ENCODE data around the gene OR51D1.

The OR51D1 gene

DNA sequence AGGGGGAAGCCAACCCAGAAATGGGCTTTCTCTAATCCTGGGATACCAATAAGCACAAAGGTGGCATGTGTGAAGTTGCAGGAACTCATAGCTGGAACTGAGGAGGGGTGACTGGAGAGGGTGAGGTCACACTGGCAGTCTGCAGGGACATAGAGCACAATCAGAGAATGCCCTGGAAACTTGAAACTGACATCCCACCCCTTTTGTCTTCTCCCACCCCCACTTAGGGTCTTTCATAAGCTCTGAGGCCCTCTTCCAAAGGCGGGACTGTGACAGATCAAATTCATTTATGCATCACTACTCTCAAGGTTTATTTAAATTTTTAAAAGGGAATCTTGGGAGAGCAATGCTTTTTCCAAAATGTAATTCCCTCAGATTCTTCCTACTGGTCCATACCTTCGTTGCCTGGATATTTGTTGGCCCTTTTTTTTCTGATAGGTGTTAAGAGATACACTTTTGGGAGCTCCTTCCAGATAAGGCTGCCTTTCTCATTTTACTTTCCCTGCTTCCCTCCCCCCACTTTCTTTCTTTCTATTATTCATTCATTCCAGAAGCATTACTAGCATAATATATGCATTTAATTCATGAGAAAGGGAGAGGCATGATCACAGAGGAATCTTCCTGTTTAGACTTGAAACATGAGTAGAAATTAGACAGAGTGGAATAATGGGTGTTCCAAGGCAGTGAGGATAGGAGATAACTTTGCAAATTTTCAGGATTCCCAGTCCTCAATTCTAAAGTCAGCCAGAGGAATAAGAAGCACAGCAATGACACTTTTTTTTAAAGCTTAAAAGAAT lies 45.5 kb downstream of the OR51D1 start:
- H3K36me3 Mint-ChIP-seq (ENCODE audit: low read depth), result no peaks in the 10 kb centered on the region
- H3K4me3 Mint-ChIP-seq, result no peak overlapping the region
- no peak overlapping the region for H3K27ac Mint-ChIP-seq
- TF ChIP-seq, protein P1, sequence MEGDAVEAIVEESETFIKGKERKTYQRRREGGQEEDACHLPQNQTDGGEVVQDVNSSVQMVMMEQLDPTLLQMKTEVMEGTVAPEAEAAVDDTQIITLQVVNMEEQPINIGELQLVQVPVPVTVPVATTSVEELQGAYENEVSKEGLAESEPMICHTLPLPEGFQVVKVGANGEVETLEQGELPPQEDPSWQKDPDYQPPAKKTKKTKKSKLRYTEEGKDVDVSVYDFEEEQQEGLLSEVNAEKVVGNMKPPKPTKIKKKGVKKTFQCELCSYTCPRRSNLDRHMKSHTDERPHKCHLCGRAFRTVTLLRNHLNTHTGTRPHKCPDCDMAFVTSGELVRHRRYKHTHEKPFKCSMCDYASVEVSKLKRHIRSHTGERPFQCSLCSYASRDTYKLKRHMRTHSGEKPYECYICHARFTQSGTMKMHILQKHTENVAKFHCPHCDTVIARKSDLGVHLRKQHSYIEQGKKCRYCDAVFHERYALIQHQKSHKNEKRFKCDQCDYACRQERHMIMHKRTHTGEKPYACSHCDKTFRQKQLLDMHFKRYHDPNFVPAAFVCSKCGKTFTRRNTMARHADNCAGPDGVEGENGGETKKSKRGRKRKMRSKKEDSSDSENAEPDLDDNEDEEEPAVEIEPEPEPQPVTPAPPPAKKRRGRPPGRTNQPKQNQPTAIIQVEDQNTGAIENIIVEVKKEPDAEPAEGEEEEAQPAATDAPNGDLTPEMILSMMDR (IDR thresholded peaks at IDR 0.05; ENCODE audit: unreplicated experiment in 3 of 3), result no peak
- no peaks in the 10 kb centered on the region for H3K27me3 Mint-ChIP-seq (ENCODE audit: low read depth)
- peaks cover 5% of the 10 kb centered on the region for H3K4me1 Mint-ChIP-seq
- H3K9me3 Mint-ChIP-seq, result no peaks in the 10 kb centered on the region

DNA sequence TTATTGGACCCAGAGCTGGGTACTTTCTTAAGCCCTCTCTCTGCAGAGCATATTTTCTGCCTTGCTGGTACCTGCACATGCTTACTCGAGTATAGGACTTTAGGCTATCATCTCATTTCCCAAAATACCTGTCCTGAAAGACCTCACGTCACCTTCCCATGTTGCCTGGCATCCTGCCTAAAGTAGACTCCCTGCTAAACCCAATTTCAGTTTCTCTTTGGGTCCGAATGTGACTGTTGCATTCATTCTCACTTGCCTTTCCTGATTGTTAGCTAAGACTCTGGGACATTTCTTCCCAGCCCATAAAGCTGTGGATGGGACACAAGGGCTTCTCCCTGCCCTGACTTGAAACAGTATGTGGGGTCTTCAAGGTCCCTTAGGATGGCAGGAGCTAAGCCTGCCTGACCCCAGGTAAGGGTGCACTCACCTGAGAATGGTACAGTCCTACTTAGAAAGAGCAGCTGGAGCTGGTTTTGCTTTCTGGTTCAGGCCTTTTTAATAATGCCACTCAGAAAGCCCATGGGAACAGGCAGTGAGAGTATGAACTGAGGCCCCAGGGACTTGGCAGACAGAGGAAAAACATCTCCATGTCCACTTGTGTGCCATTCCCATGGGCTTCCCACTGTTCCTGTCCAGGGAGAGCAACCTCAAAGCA lies 47.5 kb downstream of the OR51D1 start:
- H3K36me3 Mint-ChIP-seq (ENCODE audit: low read depth), result no peaks in the 10 kb centered on the region
- TF ChIP-seq, protein P1 (IDR thresholded peaks at IDR 0.05; ENCODE audit: unreplicated experiment in 3 of 3), result no peak
- H3K9me3 Mint-ChIP-seq, result no peaks in the 10 kb centered on the region
- H3K27me3 Mint-ChIP-seq (ENCODE audit: low read depth), result no peaks in the 10 kb centered on the region
- H3K27ac Mint-ChIP-seq, result no peak overlapping the region
- peaks cover 5% of the 10 kb centered on the region for H3K4me1 Mint-ChIP-seq
- no peak overlapping the region for H3K4me3 Mint-ChIP-seq

All from nephron (organoid).